IMR-90 (cell line): ENCODE measurements around the gene PUM2. TPM values are rescaled to one million over a fixed set of nuclear protein-coding genes. Genes with fewer than 3 reads are reported as not detected.

ENCODE experiments used
- ATAC-seq: fragments of 200-7000 bp; cut with Tn5 transposase; 2 replicates; pipeline ENCODE4 v1.9.1; 2020; ENCODE audit warnings: low read depth, mild to moderate bottlenecking, moderate library complexity
- BruUV-seq: library from RNA; stranded (reverse); fragments of 400-500 nt; replicated peaks from 2 replicates; lab custom pipeline; 2021; lab: Mats Ljungman, UMichigan
- CTCF ChIA-PET: fragments of 300-600 bp; formaldehyde crosslinking; extraction: SDS; loops from one replicate; lab custom pipeline; 2021; ENCODE audit warnings: antibody characterized with exemption; lab: Yijun Ruan, JAX
- POLR2A ChIA-PET: fragments of 300-600 bp; sonication (Branson Sonifier 250); formaldehyde crosslinking; loops from one replicate; lab custom pipeline; 2022; ENCODE audit warnings: antibody characterized with exemption; ENCODE audit not compliant: unreplicated experiment; lab: Charles Lee
- DNase-seq: peaks from one replicate; pipeline ENCODE4 v3.0.0; 2013
- H2AFZ ChIP-seq: replicated peaks from 2 replicates; pipeline ENCODE3; 2013; ENCODE audit warnings: low read length, mild to moderate bottlenecking; ENCODE audit not compliant: poor library complexity
- H2AK5ac ChIP-seq: 2 replicates; pipeline ENCODE4 v1.6.1; 2013; ENCODE audit warnings: low read depth, low read length, inconsistent platforms
- H2AK9ac ChIP-seq: replicated peaks from 2 replicates; pipeline ENCODE3; 2013; ENCODE audit warnings: mild to moderate bottlenecking, low read depth, low read length, moderate library complexity; ENCODE audit not compliant: poor library complexity
- H2BK120ac ChIP-seq: 2 replicates; pipeline ENCODE4 v1.6.1; 2013; ENCODE audit warnings: low read depth, low read length, inconsistent platforms
- H2BK15ac ChIP-seq: 3 replicates; pipeline ENCODE4 v1.6.1; 2013; ENCODE audit warnings: low read depth, low read length, inconsistent platforms
- H2BK20ac ChIP-seq: 2 replicates; pipeline ENCODE4 v1.6.1; 2013; ENCODE audit warnings: low read depth, mild to moderate bottlenecking, inconsistent platforms, low read length, moderate library complexity
- H2BK5ac ChIP-seq: 2 replicates; pipeline ENCODE4 v1.6.1; 2013; ENCODE audit warnings: mild to moderate bottlenecking, low read depth, low read length, inconsistent platforms; ENCODE audit not compliant: poor library complexity, severe bottlenecking
- H3K14ac ChIP-seq: replicated peaks from 2 replicates; pipeline ENCODE4 v1.6.1; 2013; ENCODE audit warnings: low read depth, low read length, inconsistent platforms
- H3K18ac ChIP-seq: 2 replicates; pipeline ENCODE4 v1.6.1; 2013; ENCODE audit warnings: low read depth, low read length, control low read depth
- H3K23ac ChIP-seq: 2 replicates; pipeline ENCODE4 v1.6.1; 2013; ENCODE audit warnings: low read depth, low read length, inconsistent platforms
- H3K27ac ChIP-seq: 2 replicates; pipeline ENCODE4 v1.5.1; 2013; ENCODE audit warnings: mild to moderate bottlenecking, control low read depth, low read length; ENCODE audit not compliant: insufficient read depth
- H3K27me3 ChIP-seq: 2 replicates; pipeline ENCODE4 v1.6.1; 2013; ENCODE audit warnings: low read length; ENCODE audit not compliant: control insufficient read depth, insufficient read depth
- H3K36me3 ChIP-seq: 2 replicates; pipeline ENCODE4 v1.6.1; 2013; ENCODE audit warnings: low read length, mixed read lengths; ENCODE audit not compliant: control insufficient read depth, insufficient read depth
- H3K4ac ChIP-seq: 2 replicates; pipeline ENCODE4 v1.6.1; 2013; ENCODE audit warnings: low read depth, low read length, inconsistent platforms
- H3K4me1 ChIP-seq: 2 replicates; pipeline ENCODE4 v1.6.1; 2013; ENCODE audit warnings: low read length, mixed read lengths; ENCODE audit not compliant: control insufficient read depth, insufficient read depth
- H3K4me2 ChIP-seq: 2 replicates; pipeline ENCODE4 v1.6.1; 2013; ENCODE audit warnings: low read depth, mild to moderate bottlenecking, control low read depth, low read length, moderate library complexity
- H3K4me3 ChIP-seq: 2 replicates; pipeline ENCODE4 v1.5.1; 2013; ENCODE audit warnings: low read depth, mild to moderate bottlenecking, control low read depth, low read length, moderate library complexity; ENCODE audit not compliant: insufficient read depth
- H3K56ac ChIP-seq: 2 replicates; pipeline ENCODE4 v1.6.1; 2013; ENCODE audit warnings: low read length, inconsistent platforms; ENCODE audit not compliant: insufficient read depth; ENCODE audit errors: extremely low read depth
- H3K79me1 ChIP-seq, 2 experiments: 2 replicates each; pipeline ENCODE4 v1.6.1; 2013; ENCODE audit warnings: low read length in 2 of 2, inconsistent platforms in 1 of 2, low read depth in 1 of 2
- H3K9ac ChIP-seq: 2 replicates; pipeline ENCODE4 v1.6.1; 2013; ENCODE audit warnings: low read depth, low read length, control low read depth
- H3K9me1 ChIP-seq: 2 replicates; pipeline ENCODE4 v1.6.1; 2013; ENCODE audit warnings: low read length, inconsistent platforms; ENCODE audit not compliant: insufficient read depth
- H3K9me3 ChIP-seq: 2 replicates; pipeline ENCODE4 v1.6.1; 2013; ENCODE audit warnings: low read length; ENCODE audit not compliant: control insufficient read depth, insufficient read depth
- H4K20me1 ChIP-seq: 2 replicates; pipeline ENCODE4 v1.6.1; 2013; ENCODE audit warnings: low read length, inconsistent platforms; ENCODE audit not compliant: insufficient read depth
- H4K5ac ChIP-seq: 2 replicates; pipeline ENCODE4 v1.6.1; 2013; ENCODE audit warnings: mild to moderate bottlenecking, low read depth, low read length, control low read depth
- H4K8ac ChIP-seq, 2 experiments: 2 replicates each; pipeline ENCODE4 v1.6.1; 2013; ENCODE audit warnings: low read depth in 2 of 2, low read length in 2 of 2, control low read depth in 1 of 2, inconsistent platforms in 1 of 2
- H4K91ac ChIP-seq: 2 replicates; pipeline ENCODE4 v1.6.1; 2013; ENCODE audit warnings: low read depth, low read length, inconsistent platforms; ENCODE audit not compliant: insufficient read depth
- BHLHE40 ChIP-seq: fragments of 150-350 bp; IDR thresholded peaks from 2 replicates; pipeline ENCODE4 v1.6.1; 2016; ENCODE audit warnings: mild to moderate bottlenecking, low read depth, low read length
- CHD1 ChIP-seq: IDR thresholded peaks from 2 replicates; pipeline ENCODE4 v1.6.1; 2012; ENCODE audit warnings: low read depth, low read length, improper control_type of control experiment
- CTCF ChIP-seq: conservative IDR thresholded peaks from 2 replicates; pipeline ENCODE4 v1.5.1; 2012; ENCODE audit warnings: mild to moderate bottlenecking, low read depth, low read length, improper control_type of control experiment
- ELK1 ChIP-seq: fragments of 150-350 bp; IDR thresholded peaks from 2 replicates; pipeline ENCODE4 v1.6.1; 2016; ENCODE audit warnings: low read depth, mild to moderate bottlenecking, low read length, moderate library complexity, borderline replicate concordance
- FOS ChIP-seq: fragments of 150-350 bp; IDR thresholded peaks from 2 replicates; pipeline ENCODE4 v1.6.1; 2016; ENCODE audit warnings: low read depth, low read length
- MAFK ChIP-seq: IDR thresholded peaks from 2 replicates; pipeline ENCODE4 v1.6.1; 2012; ENCODE audit warnings: low read depth, low read length, improper control_type of control experiment
- MXI1 ChIP-seq: IDR thresholded peaks from 2 replicates; pipeline ENCODE4 v1.6.1; 2012; ENCODE audit warnings: low read depth, mild to moderate bottlenecking, low read length, moderate library complexity, borderline replicate concordance
- RAD21 ChIP-seq: IDR thresholded peaks from 2 replicates; pipeline ENCODE4 v1.6.1; 2012; ENCODE audit warnings: low read length, improper control_type of control experiment
- RCOR1 ChIP-seq: IDR thresholded peaks from 2 replicates; pipeline ENCODE4 v1.6.1; 2012; ENCODE audit warnings: mild to moderate bottlenecking, low read length, improper control_type of control experiment; ENCODE audit not compliant: insufficient replicate concordance
- RFX5 ChIP-seq: IDR thresholded peaks from 2 replicates; pipeline ENCODE4 v1.8.0; 2012; ENCODE audit warnings: low read depth, mild to moderate bottlenecking, low read length, moderate library complexity
- SMC3 ChIP-seq: fragments of 150-350 bp; IDR thresholded peaks from 2 replicates; pipeline ENCODE4 v1.6.1; 2016; ENCODE audit warnings: low read depth, mild to moderate bottlenecking, antibody characterized with exemption, low read length, moderate library complexity
- WGBS, 2 experiments: methylation state at CpG; one replicate each; pipeline versions ENCODE4 v1.1.5 to v1.1.7; 2013; ENCODE audit warnings: missing lambda C conversion rate in 2 of 2; ENCODE audit not compliant: insufficient read length in 1 of 2; ENCODE audit errors: extremely low coverage in 2 of 2; 5-methylcytosine and 5-hydroxymethylcytosine counted together
- dilution Hi-C: fragments of 300-500 bp; cut with HindIII; formaldehyde crosslinking; loops from one replicate; pipeline ENCODE4 v1.14.3; 2018; ENCODE audit warnings: low sequenced_read_pairs; ENCODE audit not compliant: unreplicated experiment
- in situ Hi-C: fragments of 300-500 bp; cut with MboI; formaldehyde crosslinking; loops from 3 replicates; pipeline ENCODE4 v1.14.3; 2019; ENCODE audit warnings: low sequenced_read_pairs, inconsistent platforms, mixed read lengths
- intact Hi-C: fragments of 100-400 bp; cut with micrococcal nuclease; formaldehyde crosslinking; loops from 2 replicates; pipeline ENCODE4 v1.10.0; 2022
- polyA plus RNA-seq, 3 experiments: library from polyadenylated mRNA; depleted of rRNA; stranded (reverse); fragments of >200 nt; gene quantifications; 2 replicates each; pipeline ENCODE4 v1.2.3, GENCODE V29; 2012; ENCODE audit warnings: low replicate concordance in 1 of 3
- total RNA-seq: library from RNA; depleted of rRNA; stranded (reverse); fragments of >200 nt; gene quantifications from 2 replicates; pipeline ENCODE4 v1.2.3, GENCODE V29; 2012

PUM2 gene
- total and polyA plus RNA-seq, 2 of the 4 experiments (the other 2 are of a cell fraction): 18.8 to 38.4 TPM

GRCh38 chr2:20317197-20317596 lies 33.4 kb downstream of the PUM2 start:
- ChIA-PET POLR2A (no interaction called here), CTCF (interaction anchor here (0.6 kb wide), 1 partner anchor 10 kb away, joined by 4 read pairs; no protein-coding TSS in a partner anchor)

More at GRCh38 chr2:20317197-20317596, 33.4 kb downstream of the PUM2 start:
- BruUV-seq: no TSS peak
- Histone ChIP-seq H3K9me1 (no peaks in the 10 kb centered on the region; the same call in 1 of the 2 replicates), H2BK20ac (no peak overlapping the region), H3K4me3 (no peak overlapping the region), H3K23ac (no peak overlapping the region), H2BK15ac (no peak overlapping the region), H3K18ac (no peak overlapping the region), H4K5ac (no peak overlapping the region), H3K9me3 (no peaks in the 10 kb centered on the region), H3K56ac (no peak overlapping the region), H3K27ac (no peak overlapping the region), H2AK5ac (no peak overlapping the region), H2BK120ac (no peak overlapping the region), H3K4me2 (no peak overlapping the region), H2AK9ac (no peak overlapping the region), H4K8ac (no peak overlapping the region), H3K36me3 (peaks cover 27% of the 10 kb centered on the region), H4K20me1 (peaks cover 18% of the 10 kb centered on the region), H3K9ac (no peak overlapping the region), H3K27me3 (no peaks in the 10 kb centered on the region), H2AFZ (no peak overlapping the region), H3K14ac (no peak overlapping the region), H3K4ac (no peak overlapping the region), H3K79me1 (peaks cover 38 to 59% of the 10 kb centered on the region in 2 experiments), H3K4me1 (peaks cover 2% of the 10 kb centered on the region; the same call in 1 of the 2 replicates), H4K91ac (no peak overlapping the region), H2BK5ac (no peak overlapping the region)
- TF ChIP-seq FOS (no peak), SMC3 (no peak), RFX5 (no peak), CHD1 (no peak), MAFK (no peak), ELK1 (no peak), BHLHE40 (no peak), RAD21 (no peak), RCOR1 (no peak), MXI1 (no peak), CTCF (no peak)
- WGBS, 2 experiments: no CpG with 5 or more reads among the region's 1 CpG
- dilution Hi-C loops: no loop called here
- intact Hi-C loops: no loop called here
- ATAC-seq (no peak), DNase-seq (no peak)
- in situ Hi-C loops: no loop called here
